SHP77 (cell line): ENCODE results near the gene CATSPERD.
"Not testable (repeated sequence)": the region's sequence is repeated elsewhere in the genome, so short reads cannot be mapped to it uniquely, and the experiment has no call there.

Experiments
- DNase-seq, 2 experiments: peaks; one replicate each; lab custom pipeline; 2025; lab: John Stamatoyannopoulos, UW

CATSPERD gene

GRCh38 chr19:5686647-5687359, 33.6 kb upstream of the CATSPERD start:
- peak; percentile 92 to 93 for DNase-seq

GRCh38 chr19:5687360-5688198, 32.9 kb upstream of the CATSPERD start:
- no peak for DNase-seq

- DNase-seq, result not testable (repeated sequence)
Observed at GRCh38 chr19:5688262-5688881, 32.1 kb upstream of the CATSPERD start.

- peak; percentile 91 to 92 for DNase-seq
Observed at GRCh38 chr19:5690125-5690954, 30.1 kb upstream of the CATSPERD start, which contains the start of gene RPL36. Gene RPL36 (plus strand): TSS chr19:5690295. CDS start chr19:5690508, 213 bp downstream.

- DNase-seq, result peak in 1 of 2 experiments; percentile 12
Observed at GRCh38 chr19:5690955-5691821, 29.2 kb upstream of the CATSPERD start.

GRCh38 chr19:5691822-5692722, 28.4 kb upstream of the CATSPERD start:
- no peak for DNase-seq

- DNase-seq, result no peak
Observed at GRCh38 chr19:5692723-5693194, 27.7 kb upstream of the CATSPERD start.

- no peak for DNase-seq
Observed at GRCh38 chr19:5693195-5694166, 27.0 kb upstream of the CATSPERD start.

- DNase-seq, result no peak
Observed at GRCh38 chr19:5694167-5694955, 26.1 kb upstream of the CATSPERD start.

GRCh38 chr19:5694956-5695648, 25.3 kb upstream of the CATSPERD start:
- DNase-seq, result no peak

- DNase-seq, result no peak
Observed at GRCh38 chr19:5695649-5696195, 24.7 kb upstream of the CATSPERD start.

- DNase-seq, result no peak
Observed at GRCh38 chr19:5696196-5697021, 24.0 kb upstream of the CATSPERD start.

- DNase-seq, result no peak
Observed at GRCh38 chr19:5697022-5697889, 23.2 kb upstream of the CATSPERD start.

- no peak for DNase-seq
Observed at GRCh38 chr19:5697890-5698634, 22.4 kb upstream of the CATSPERD start.
